Heart left ventricle (tissue), 13 donors: ENCODE results near the gene OR2K2.

Source experiments
- POLR2A ChIP-seq, 2 donors: fragments of 450-650 bp; IDR thresholded peaks; one replicate each; pipeline ENCODE4 v1.6.1; 2017; ENCODE audit warnings: antibody characterized with exemption in 2 of 2, mild to moderate bottlenecking in 2 of 2, moderate library complexity in 2 of 2
- TF ChIP-seq, protein P1 (sequence below), 12 donors: fragments of 200-600 bp; sonication (generic) in 4 of 12; IDR thresholded peaks; one replicate each; pipeline versions ENCODE4 v1.5.0 to v1.8.0; 2018 to 2022; ENCODE audit warnings: antibody characterized with exemption in 12 of 12, mild to moderate bottlenecking in 5 of 12
- donor health status: ischemic (EF 13 %, LVEDD 7.1; RV severe dilation, severe dysfunction).
- donor health status: DM: no; HTN: yes; CAD: no.
- donor health status: DM: no; HTN: no; CAD: no.
- donor health status: ischemic (EF 25% LVEDD 6.9; RV normal size, moderate dysfunction).
- donor health status: ischemic (EF 25% LVEDD 5.7; RV mildly dilated, moderate dysfunction).
- donor health status: ischemic (EF 35%, LVEDD 5.7; RV mildly dilated, moderate dysfunction).
- donor health status: nonischemic (EF 11% LVEDD 7.7; RV severe dilation, severe dysfunction).
- donor health status: DM: yes; HTN: yes; CAD: no.
- donor health status: PGD.
- donor health status: ischemic (EF 29% LVEDD 5.4; RV normal size, mild dysfunction).
- donor health status: nonischemic (EF 23%, LVEDD 6.1; RV moderate dilation, normal function).

DNA sequence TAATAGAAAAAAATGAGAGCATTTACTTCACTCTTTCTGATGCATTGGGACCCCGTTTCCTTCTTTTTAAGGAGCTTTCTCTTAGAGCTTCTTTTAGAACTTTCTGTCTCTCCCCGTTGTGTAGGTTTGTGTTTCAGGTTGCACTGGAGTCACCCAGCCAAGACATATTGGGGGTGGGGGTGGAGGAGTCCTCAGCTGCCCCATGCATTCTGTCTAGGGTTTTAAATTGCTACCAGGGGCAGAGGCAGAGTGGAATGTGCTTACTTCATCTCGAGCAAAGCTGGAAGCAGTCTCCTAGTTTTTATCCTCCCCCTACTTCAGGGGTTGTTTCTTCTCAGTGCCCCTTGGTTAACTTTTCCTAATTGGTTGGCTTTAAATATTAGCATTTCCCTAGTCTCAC, 9.4 kb downstream of the OR2K2 start:
- no peak for TF ChIP-seq POLR2A (IDR thresholded peaks at IDR 0.05)
- TF ChIP-seq, protein P1, sequence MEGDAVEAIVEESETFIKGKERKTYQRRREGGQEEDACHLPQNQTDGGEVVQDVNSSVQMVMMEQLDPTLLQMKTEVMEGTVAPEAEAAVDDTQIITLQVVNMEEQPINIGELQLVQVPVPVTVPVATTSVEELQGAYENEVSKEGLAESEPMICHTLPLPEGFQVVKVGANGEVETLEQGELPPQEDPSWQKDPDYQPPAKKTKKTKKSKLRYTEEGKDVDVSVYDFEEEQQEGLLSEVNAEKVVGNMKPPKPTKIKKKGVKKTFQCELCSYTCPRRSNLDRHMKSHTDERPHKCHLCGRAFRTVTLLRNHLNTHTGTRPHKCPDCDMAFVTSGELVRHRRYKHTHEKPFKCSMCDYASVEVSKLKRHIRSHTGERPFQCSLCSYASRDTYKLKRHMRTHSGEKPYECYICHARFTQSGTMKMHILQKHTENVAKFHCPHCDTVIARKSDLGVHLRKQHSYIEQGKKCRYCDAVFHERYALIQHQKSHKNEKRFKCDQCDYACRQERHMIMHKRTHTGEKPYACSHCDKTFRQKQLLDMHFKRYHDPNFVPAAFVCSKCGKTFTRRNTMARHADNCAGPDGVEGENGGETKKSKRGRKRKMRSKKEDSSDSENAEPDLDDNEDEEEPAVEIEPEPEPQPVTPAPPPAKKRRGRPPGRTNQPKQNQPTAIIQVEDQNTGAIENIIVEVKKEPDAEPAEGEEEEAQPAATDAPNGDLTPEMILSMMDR (IDR thresholded peaks at IDR 0.05): no peak
